ENCODE results near the gene KAZN.

Gene KAZN

GRCh38 chr1:14742181-14742980 is 143.9 kb downstream of the KAZN start:
- Histone ChIP-seq H3K9me3 (no peaks in the 10 kb centered on the region), H3K36me3 (no peaks in the 10 kb centered on the region), H3K4me1 (ENCODE audit: control insufficient read depth in 1 of 2, insufficient read depth in 1 of 2, low read depth in 1 of 2, low read length in 1 of 2) (no peaks in the 10 kb centered on the region), H3K4me3 (ENCODE audit: low read depth in 1 of 2, low read length in 1 of 2) (no peak overlapping the region), H3K27ac (no peak overlapping the region), H3K27me3 (peaks cover 23% of the 10 kb centered on the region)
- no peak for TF ChIP-seq CTCF (IDR thresholded peaks at IDR 0.05)

- Histone ChIP-seq H3K36me3 (no peaks in the 10 kb centered on the region), H3K27ac (no peak overlapping the region), H3K9me3 (no peaks in the 10 kb centered on the region), H3K4me1 (ENCODE audit: control insufficient read depth in 1 of 2, insufficient read depth in 1 of 2, low read depth in 1 of 2, low read length in 1 of 2) (no peaks in the 10 kb centered on the region), H3K27me3 (peaks cover 23% of the 10 kb centered on the region), H3K4me3 (ENCODE audit: low read depth in 1 of 2, low read length in 1 of 2) (no peak overlapping the region)
- TF ChIP-seq CTCF (IDR thresholded peaks at IDR 0.05): no peak
These were observed 144.9 kb downstream of the KAZN start for GRCh38 chr1:14743368-14743767.

DNA sequence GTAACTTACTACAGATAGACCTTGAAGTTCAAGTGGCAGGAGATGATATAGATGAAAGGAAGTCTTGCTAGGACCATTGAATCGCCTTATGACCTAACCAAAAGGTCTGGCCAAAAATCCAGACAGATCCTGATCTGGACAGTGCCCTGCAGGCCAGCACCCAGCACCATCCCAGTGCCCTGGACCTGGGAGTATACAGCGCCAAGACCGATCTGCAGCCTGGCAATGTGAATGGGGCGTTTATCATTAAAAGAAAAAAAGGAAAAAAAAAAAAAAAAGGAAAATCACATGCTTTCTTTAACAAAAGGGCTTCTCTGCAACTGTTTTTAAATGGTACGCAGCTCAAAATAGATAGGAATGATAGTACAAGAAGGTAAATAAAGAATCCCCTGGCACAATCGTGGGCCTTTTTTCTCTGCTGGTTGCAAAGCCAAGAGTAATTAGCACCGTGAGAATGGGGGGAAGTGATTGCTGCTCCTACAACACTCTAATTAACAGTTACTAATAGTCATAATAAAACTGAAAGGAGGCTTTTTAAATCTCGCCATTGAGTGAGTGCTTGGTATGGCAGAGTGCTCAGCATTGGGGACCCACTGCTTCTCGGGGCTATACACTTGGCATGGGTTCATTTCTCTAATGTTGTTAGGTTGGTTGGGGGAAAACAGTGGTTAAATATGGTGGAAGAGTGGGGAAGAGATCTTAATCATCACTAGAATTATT is 146.7 kb downstream of the KAZN start:
- H3K27me3 ChIP-seq: peaks cover 16% of the 10 kb centered on the region
- no peaks in the 10 kb centered on the region for H3K36me3 ChIP-seq
- TF ChIP-seq CTCF (IDR thresholded peaks at IDR 0.05): no peak
- no peak overlapping the region for H3K27ac ChIP-seq
- H3K9me3 ChIP-seq: no peaks in the 10 kb centered on the region
- H3K4me1 ChIP-seq (ENCODE audit: control insufficient read depth in 1 of 2, insufficient read depth in 1 of 2, low read depth in 1 of 2, low read length in 1 of 2): no peaks in the 10 kb centered on the region
- H3K4me3 ChIP-seq (ENCODE audit: low read depth in 1 of 2, low read length in 1 of 2): no peak overlapping the region

- Histone ChIP-seq H3K4me1 (ENCODE audit: control insufficient read depth in 1 of 2, insufficient read depth in 1 of 2, low read depth in 1 of 2, low read length in 1 of 2) (no peaks in the 10 kb centered on the region), H3K9me3 (no peaks in the 10 kb centered on the region), H3K4me3 (ENCODE audit: low read depth in 1 of 2, low read length in 1 of 2) (no peak overlapping the region), H3K27ac (no peak overlapping the region), H3K36me3 (no peaks in the 10 kb centered on the region), H3K27me3 (peaks cover 10% of the 10 kb centered on the region)
- TF ChIP-seq CTCF (IDR thresholded peaks at IDR 0.05): no peak
These were observed 147.3 kb downstream of the KAZN start for GRCh38 chr1:14745789-14746188.

GRCh38 chr1:14746393-14746792 is 147.9 kb downstream of the KAZN start:
- Histone ChIP-seq H3K4me1 (ENCODE audit: control insufficient read depth in 1 of 2, insufficient read depth in 1 of 2, low read depth in 1 of 2, low read length in 1 of 2) (no peaks in the 10 kb centered on the region), H3K36me3 (no peaks in the 10 kb centered on the region), H3K27ac (no peak overlapping the region), H3K4me3 (ENCODE audit: low read depth in 1 of 2, low read length in 1 of 2) (no peak overlapping the region), H3K9me3 (no peaks in the 10 kb centered on the region), H3K27me3 (peaks cover 4% of the 10 kb centered on the region)
- TF ChIP-seq CTCF (IDR thresholded peaks at IDR 0.05): no peak
